Suprapubic skin (tissue), 4 donors: ENCODE measurements around the gene RAB38. TPM values are rescaled to one million over a fixed set of nuclear protein-coding genes. Genes with fewer than 3 reads are reported as not detected.

Source experiments
- DNase-seq, 2 donors: peaks; one replicate each; pipeline ENCODE4 v3.0.0-alpha.2; 2019; ENCODE audit warnings: low spot score in 2 of 2
- H3K27ac ChIP-seq: fragments of 200-600 bp; sonication (generic); one replicate; pipeline ENCODE4 v1.5.1; 2019
- H3K27me3 ChIP-seq: fragments of 200-600 bp; sonication (generic); one replicate; pipeline ENCODE4 v1.5.1; 2019
- H3K36me3 ChIP-seq: fragments of 200-600 bp; sonication (generic); one replicate; pipeline ENCODE4 v1.5.1; 2019
- H3K4me1 ChIP-seq: fragments of 200-600 bp; sonication (generic); one replicate; pipeline ENCODE4 v1.5.1; 2019
- H3K4me3 ChIP-seq: fragments of 200-600 bp; sonication (generic); one replicate; pipeline ENCODE4 v1.5.1; 2019; ENCODE audit warnings: mild to moderate bottlenecking
- H3K9me3 ChIP-seq: fragments of 200-600 bp; sonication (generic); one replicate; pipeline ENCODE4 v1.5.1; 2019
- EP300 ChIP-seq: sonication (generic); formaldehyde crosslinking; IDR thresholded peaks from one replicate; pipeline ENCODE4 v1.6.1; 2017; ENCODE audit warnings: antibody characterized with exemption
- POLR2A ChIP-seq, 2 donors: fragments of 450-650 bp; IDR thresholded peaks; one replicate each; pipeline ENCODE4 v1.6.1; 2017; ENCODE audit warnings: antibody characterized with exemption in 2 of 2, mild to moderate bottlenecking in 2 of 2, moderate library complexity in 2 of 2
- POLR2AphosphoS5 ChIP-seq, 3 donors: sonication (generic); formaldehyde crosslinking; IDR thresholded peaks; one replicate each; pipeline ENCODE4 v1.6.1; 2017; ENCODE audit warnings: antibody characterized with exemption in 3 of 3
- WGBS: methylation state at CpG from one replicate; pipeline ENCODE4 v1.1.5; 2018; 5-methylcytosine and 5-hydroxymethylcytosine counted together
- total RNA-seq, 4 donors: library from RNA; depleted of rRNA; stranded (reverse); fragments of >200 nt; gene quantifications; one replicate each; pipeline ENCODE4 v1.1.0, GENCODE V29; 2016
- TF ChIP-seq, protein P1 (sequence below), 2 donors: fragments of 200-600 bp in 1 of 2; fragments of 450-650 bp in 1 of 2; sonication (generic) in 1 of 2; IDR thresholded peaks; one replicate each; pipeline ENCODE4 v1.5.1; 2016 to 2019; ENCODE audit warnings: antibody characterized with exemption in 2 of 2, mild to moderate bottlenecking in 1 of 2, moderate library complexity in 1 of 2

Gene RAB38
- total RNA-seq, 4 donors from 2014 or later = 27.8 to 76.6 (median 48.9) TPM

DNA sequence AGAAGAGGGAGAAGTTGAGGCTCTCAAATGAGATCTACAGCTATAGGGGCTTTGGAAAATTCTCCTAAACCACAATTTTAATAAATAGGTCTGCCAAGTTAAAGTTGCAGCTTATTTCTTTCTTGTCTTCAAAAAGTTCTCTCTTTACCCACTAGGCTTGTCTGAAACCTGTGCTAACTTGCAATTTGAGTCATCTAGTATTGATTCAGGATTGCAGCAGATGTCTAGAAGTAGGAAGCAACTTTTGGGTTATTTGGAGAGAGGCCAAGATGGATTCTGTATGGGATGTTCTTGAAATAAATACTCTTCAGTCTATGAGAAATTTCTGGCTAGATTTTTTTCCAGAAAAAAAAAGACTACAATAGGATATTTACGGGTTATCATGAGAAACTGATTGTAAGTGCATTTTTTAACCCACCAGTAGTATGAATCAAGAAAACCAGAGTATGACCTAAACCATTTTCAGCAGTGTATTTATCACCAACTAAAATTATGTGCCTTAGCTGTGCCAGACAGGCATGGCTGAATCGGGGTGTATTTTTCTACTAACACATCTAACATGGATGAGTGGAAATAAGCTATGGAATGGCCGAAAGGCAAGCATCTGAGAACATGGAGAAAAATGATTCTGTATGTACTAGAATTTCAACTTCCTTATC is 4.9 kb upstream of the RAB38 start:
- Histone ChIP-seq H3K4me1 (peaks cover 52% of the 10 kb centered on the region), H3K9me3 (no peaks in the 10 kb centered on the region), H3K4me3 (no peak overlapping the region), H3K27me3 (no peaks in the 10 kb centered on the region), H3K36me3 (no peaks in the 10 kb centered on the region), H3K27ac (peak overlapping the region; percentile 52)
- 63% methylated on average over 3 of the region's 3 CpGs for whole genome bisulfite sequencing
- TF ChIP-seq, protein P1, sequence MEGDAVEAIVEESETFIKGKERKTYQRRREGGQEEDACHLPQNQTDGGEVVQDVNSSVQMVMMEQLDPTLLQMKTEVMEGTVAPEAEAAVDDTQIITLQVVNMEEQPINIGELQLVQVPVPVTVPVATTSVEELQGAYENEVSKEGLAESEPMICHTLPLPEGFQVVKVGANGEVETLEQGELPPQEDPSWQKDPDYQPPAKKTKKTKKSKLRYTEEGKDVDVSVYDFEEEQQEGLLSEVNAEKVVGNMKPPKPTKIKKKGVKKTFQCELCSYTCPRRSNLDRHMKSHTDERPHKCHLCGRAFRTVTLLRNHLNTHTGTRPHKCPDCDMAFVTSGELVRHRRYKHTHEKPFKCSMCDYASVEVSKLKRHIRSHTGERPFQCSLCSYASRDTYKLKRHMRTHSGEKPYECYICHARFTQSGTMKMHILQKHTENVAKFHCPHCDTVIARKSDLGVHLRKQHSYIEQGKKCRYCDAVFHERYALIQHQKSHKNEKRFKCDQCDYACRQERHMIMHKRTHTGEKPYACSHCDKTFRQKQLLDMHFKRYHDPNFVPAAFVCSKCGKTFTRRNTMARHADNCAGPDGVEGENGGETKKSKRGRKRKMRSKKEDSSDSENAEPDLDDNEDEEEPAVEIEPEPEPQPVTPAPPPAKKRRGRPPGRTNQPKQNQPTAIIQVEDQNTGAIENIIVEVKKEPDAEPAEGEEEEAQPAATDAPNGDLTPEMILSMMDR (IDR thresholded peaks at IDR 0.05) = no peak
- TF ChIP-seq EP300 (no peak), POLR2A (IDR thresholded peaks at IDR 0.05) (no peak), POLR2AphosphoS5 (IDR thresholded peaks at IDR 0.05) (no peak)
- no peak for DNase-seq

DNA sequence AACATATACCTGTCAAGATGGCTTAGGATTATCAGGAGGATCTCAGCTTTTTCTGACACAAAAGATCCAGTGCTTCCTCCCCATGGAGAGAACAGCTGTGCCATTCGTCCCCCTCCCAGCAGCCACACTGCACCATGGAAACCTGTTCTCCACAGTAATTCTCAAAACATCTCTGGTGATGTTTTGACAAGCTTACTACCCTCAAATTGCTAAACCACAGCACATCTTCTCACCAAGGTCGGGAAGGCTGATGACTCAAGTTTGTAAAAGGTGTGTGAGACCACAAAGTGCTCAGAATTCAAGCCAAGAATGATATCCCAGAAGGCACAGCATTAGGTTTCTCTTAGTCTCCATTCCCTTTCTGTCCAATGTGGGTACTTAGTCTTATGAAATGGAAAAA is 3.9 kb upstream of the RAB38 start:
- no peak for DNase-seq
- Histone ChIP-seq H3K4me1 (peaks cover 60% of the 10 kb centered on the region), H3K36me3 (no peaks in the 10 kb centered on the region), H3K27me3 (no peaks in the 10 kb centered on the region), H3K9me3 (no peaks in the 10 kb centered on the region), H3K27ac (no peak overlapping the region), H3K4me3 (no peak overlapping the region)
- no peak for TF ChIP-seq POLR2AphosphoS5 (IDR thresholded peaks at IDR 0.05)
- WGBS = 56% methylated on average over 2 of the region's 2 CpGs

DNA sequence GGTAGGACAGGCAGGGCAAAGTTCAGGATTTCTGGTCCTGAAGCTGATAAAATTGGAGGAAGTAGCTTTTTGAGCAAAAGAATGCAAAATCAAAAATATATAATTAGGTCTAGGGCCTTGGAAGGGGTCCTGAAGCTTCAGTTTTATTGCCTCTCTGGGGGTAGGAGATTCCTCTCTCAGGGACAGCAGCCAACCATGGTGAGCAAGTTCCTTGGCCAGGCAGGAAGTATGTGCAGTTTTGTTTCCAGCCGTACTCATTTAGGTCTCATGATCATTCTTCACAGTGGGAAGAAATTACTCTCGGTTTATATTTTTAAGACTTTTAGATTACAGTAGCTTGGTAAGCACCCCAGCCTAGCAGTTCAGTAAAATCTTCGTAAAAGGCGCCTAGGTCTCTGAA is 2.9 kb upstream of the RAB38 start:
- TF ChIP-seq POLR2AphosphoS5 (IDR thresholded peaks at IDR 0.05) = no peak
- TF ChIP-seq, protein P1 (IDR thresholded peaks at IDR 0.05) = no peak
- 59% methylated on average over 4 of the region's 4 CpGs for WGBS
- no peak for DNase-seq
- peaks cover 70% of the 10 kb centered on the region for H3K4me1 ChIP-seq
- no peak overlapping the region for H3K4me3 ChIP-seq
- H3K36me3 ChIP-seq = no peaks in the 10 kb centered on the region
- peak overlapping the region; percentile 36 for H3K27ac ChIP-seq
- H3K9me3 ChIP-seq = no peaks in the 10 kb centered on the region
- H3K27me3 ChIP-seq = no peaks in the 10 kb centered on the region

DNA sequence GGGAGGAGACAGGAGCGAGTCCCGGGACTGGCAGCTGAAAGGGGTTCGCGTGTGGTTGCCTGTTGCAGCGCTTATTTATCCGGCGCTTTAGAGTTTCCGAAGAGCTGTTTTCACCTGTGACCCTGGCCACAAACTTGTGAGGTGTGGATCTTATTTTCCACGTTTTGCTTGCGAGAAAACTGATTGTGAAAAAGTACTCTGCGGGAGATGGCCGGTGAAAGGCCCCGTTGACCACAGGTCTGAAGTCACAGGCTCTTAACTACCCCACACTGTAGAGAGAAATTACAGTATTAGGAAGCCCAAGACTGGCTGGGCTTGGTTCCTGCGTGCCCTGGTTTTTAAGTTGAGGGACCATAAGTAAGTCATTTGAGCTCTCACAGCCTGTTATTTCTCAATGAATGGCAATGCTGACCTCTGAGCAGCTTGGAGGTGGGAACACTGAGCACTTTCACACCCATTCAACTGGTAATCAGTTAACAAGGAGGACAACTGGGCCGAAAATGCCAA is 379 bp upstream of the RAB38 start:
- 29% methylated on average over 15 of the region's 15 CpGs for WGBS
- DNase-seq = no peak
- H3K4me1 ChIP-seq = peaks cover 59% of the 10 kb centered on the region
- peak overlapping the region; percentile 80 for H3K27ac ChIP-seq
- H3K27me3 ChIP-seq = no peaks in the 10 kb centered on the region
- no peaks in the 10 kb centered on the region for H3K9me3 ChIP-seq
- H3K4me3 ChIP-seq = peak overlapping the region; percentile 63
- TF ChIP-seq POLR2A (IDR thresholded peaks at IDR 0.05) = no peak
- no peak for TF ChIP-seq EP300
- TF ChIP-seq POLR2AphosphoS5 (IDR thresholded peaks at IDR 0.05) = no peak
- no peaks in the 10 kb centered on the region for H3K36me3 ChIP-seq

DNA sequence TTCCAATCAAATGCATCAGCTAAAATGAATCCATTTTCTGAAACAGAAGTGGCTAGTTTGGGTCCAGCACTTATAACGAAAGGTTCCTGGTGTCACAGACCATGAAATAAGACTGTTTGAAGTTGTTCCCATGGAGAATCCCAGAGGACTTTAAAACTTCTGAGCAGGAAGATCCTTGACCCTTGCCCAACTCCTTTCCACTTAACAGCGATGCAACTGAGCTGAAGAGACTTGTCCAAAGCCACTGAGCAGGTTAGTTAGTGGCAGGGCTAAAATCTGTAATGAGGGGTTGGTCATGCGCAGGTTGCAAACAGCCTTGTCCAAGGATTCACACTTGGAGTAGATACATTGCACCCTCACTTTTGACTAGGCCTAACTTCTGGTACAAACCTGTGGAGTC is 1.3 kb downstream of the RAB38 start:
- H3K27me3 ChIP-seq = no peaks in the 10 kb centered on the region
- H3K4me3 ChIP-seq = peak overlapping the region; percentile 63
- H3K4me1 ChIP-seq = peaks cover 48% of the 10 kb centered on the region
- H3K36me3 ChIP-seq = no peaks in the 10 kb centered on the region
- peak overlapping the region; percentile 80 for H3K27ac ChIP-seq
- 72% methylated on average over 3 of the region's 3 CpGs for WGBS
- no peak for DNase-seq
- TF ChIP-seq, protein P1 (IDR thresholded peaks at IDR 0.05) = no peak
- no peak for TF ChIP-seq POLR2AphosphoS5 (IDR thresholded peaks at IDR 0.05)
- TF ChIP-seq POLR2A (IDR thresholded peaks at IDR 0.05) = no peak
- no peak for TF ChIP-seq EP300
- H3K9me3 ChIP-seq = no peaks in the 10 kb centered on the region

DNA sequence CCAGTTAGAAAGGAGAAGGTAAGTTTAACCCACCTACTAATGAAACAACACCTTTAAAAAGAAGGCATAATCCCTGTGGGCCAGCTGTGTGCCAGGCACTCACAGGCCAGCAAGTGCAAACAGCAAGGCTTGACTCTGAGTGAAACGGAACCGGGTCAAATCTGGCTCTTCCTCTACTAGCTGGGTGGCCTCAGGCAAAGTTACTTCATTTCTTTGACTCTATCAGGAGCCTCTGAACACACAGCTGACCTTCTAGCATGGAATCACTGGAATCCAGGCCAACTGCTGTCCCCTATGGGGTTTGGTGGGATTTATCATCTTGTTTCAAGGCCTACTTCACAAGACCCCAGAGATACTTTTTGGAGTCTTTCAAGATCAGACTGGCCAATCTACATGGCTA is 3.3 kb downstream of the RAB38 start:
- WGBS = 38% methylated on average over 2 of the region's 2 CpGs
- Histone ChIP-seq H3K36me3 (no peaks in the 10 kb centered on the region), H3K4me3 (no peak overlapping the region), H3K27ac (no peak overlapping the region), H3K4me1 (peaks cover 39% of the 10 kb centered on the region), H3K27me3 (no peaks in the 10 kb centered on the region), H3K9me3 (no peaks in the 10 kb centered on the region)
- DNase-seq = no peak
- TF ChIP-seq POLR2A (IDR thresholded peaks at IDR 0.05) (no peak), POLR2AphosphoS5 (IDR thresholded peaks at IDR 0.05) (no peak), EP300 (no peak)
- TF ChIP-seq, protein P1 (IDR thresholded peaks at IDR 0.05) = no peak
